Renal pelvis (tissue), 12 donors: Measurements from ENCODE around the gene GOLGA7B. TPM values are rescaled to one million over a fixed set of nuclear protein-coding genes. Genes with fewer than 3 reads are reported as not detected.

ENCODE experiments used
- DNase-seq: peaks from one replicate; pipeline ENCODE4 v3.0.0-alpha.2; 2013
- long read RNA-seq, 16 experiments: transcript quantifications; one replicate each; lab custom pipeline, GENCODE V29; 2026
- polyA plus RNA-seq, 3 donors: library from polyadenylated mRNA; unstranded; fragments of 120-200 nt; gene quantifications; one replicate each; pipeline ENCODE4 v1.2.1, GENCODE V29; 2013; ENCODE audit not compliant: insufficient read length in 3 of 3

GOLGA7B gene
- 1 to 10 TPM in 1 of 3 donors, under 1 TPM in 2; 0.45 to 1.0 (median 0.48) TPM for polyA plus RNA-seq
- long read RNA-seq, donor 1 = 0 reads
- long read RNA-seq, donor 2, partial matches to known transcripts = 0 of 17 reads
- long read RNA-seq, donor 2, other reads (novel, unspliced or antisense) = 17 of 17 reads
- long read RNA-seq, donor 3, partial matches to known transcripts = 0 of 5 reads
- long read RNA-seq, donor 3, other reads (novel, unspliced or antisense) = 5 of 5 reads
- long read RNA-seq, donor 4, partial matches to known transcripts = 0 of 9 reads
- long read RNA-seq, donor 4, other reads (novel, unspliced or antisense) = 9 of 9 reads
- long read RNA-seq, donor 5, partial matches to known transcripts = 0 of 7 reads
- long read RNA-seq, donor 5, other reads (novel, unspliced or antisense) = 7 of 7 reads
- long read RNA-seq, donor 6, partial matches to known transcripts = 0 of 10 reads
- long read RNA-seq, donor 6, other reads (novel, unspliced or antisense) = 10 of 10 reads
- long read RNA-seq, donor 7, partial matches to known transcripts = 9 of 9 reads
- long read RNA-seq, donor 7, other reads (novel, unspliced or antisense) = 0 of 9 reads
- long read RNA-seq, donor 8 = 0 reads
- long read RNA-seq, donor 9, partial matches to known transcripts = 0 of 9 reads
- long read RNA-seq, donor 9, other reads (novel, unspliced or antisense) = 9 of 9 reads
- long read RNA-seq, donor 10 = 0 reads
- long read RNA-seq, donor 11 = 0 reads
- long read RNA-seq, donor 12, partial matches to known transcripts = 0 of 27 reads
- long read RNA-seq, donor 12, other reads (novel, unspliced or antisense) = 27 of 27 reads
- long read RNA-seq, donor 13 = 0 reads
- long read RNA-seq, donor 14 = 0 reads
- long read RNA-seq, donor 15, partial matches to known transcripts = 9 of 24 reads
- long read RNA-seq, donor 15, other reads (novel, unspliced or antisense) = 15 of 24 reads
- long read RNA-seq, donor 16, partial matches to known transcripts = 0 of 6 reads
- long read RNA-seq, donor 16, other reads (novel, unspliced or antisense) = 6 of 6 reads

DNA sequence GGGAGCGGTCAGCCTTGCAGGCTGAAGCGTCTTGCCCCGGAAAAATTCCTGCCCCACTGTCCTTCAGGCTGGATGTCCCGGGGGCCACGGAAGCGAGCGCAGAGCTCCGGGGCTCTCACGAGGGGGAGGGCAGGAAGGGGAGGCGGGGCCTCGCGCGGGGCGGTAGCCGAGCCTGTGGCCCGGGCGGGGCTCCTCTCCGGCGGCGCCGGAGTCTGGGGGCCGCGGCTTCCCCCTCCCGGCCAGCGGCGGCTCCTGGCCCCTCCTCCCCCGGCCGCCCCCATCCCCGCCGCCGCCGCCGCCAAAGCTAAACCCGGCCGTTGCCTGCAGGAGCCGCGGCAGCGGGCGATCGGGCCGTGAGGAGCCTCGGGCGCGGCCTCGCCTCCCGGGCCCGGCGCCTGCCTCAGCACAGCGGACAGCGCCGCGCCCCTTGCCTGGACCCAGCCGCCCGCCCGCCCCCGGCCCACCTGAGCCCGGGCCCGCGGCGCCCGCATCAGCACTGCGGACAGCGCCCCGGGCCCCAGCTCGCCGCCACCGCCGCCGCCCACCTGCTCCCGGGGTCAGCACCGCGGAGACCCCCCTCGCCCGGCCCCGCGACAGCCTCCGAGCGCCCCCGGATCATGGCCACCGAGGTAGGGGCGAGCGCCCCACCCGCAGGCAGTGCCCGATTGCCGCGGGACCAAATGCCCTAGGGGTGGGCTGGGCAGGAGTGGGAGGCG, at the start of gene GOLGA7B:
TSS of gene GOLGA7B (plus strand) at position 157 of the 716 bp plus-strand sequence. CDS start at position 618, 461 bp downstream.
- DNase-seq = peak; percentile 72

DNA sequence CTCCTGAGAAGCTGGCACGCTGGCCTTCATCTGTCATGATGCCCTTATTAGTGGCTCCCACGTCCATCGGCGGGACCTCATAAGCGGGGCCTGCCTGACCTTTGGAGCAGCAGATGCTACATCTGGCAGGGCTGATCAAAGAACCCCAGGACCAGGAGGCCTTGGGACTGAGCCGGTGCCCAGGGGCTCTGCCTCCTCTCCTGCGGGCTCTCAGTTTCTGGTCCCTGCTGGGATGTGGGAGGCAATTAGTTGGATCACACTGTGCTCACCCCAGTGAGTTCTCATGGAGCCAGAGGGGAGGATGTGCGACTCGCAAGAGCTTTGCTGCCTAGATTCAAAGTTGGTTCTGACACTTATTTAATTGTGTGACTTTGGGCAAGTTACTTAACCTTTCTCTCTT, 49.2 kb upstream of the GOLGA7B start:
- DNase-seq = no peak

DNA sequence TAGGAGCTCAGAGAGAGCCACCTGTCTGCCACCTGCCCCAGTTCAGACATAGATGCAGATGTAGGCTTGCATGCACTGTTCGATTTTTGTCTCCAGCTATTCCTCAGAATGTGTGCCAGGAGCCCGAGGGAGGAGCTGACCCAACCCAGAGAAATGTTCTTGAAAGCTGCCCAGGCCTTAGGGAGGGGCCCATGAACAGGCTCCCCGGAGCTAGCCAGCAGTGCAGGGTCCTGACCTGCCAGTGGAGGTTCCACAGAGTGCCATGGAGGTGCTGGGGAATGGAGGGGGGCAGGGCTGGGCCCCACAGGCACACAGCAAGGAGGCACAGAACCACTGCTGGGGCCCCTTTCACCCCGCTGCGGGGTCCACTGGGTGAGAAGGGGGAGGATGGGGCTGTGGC, 48.2 kb upstream of the GOLGA7B start:
- no peak for DNase-seq

DNA sequence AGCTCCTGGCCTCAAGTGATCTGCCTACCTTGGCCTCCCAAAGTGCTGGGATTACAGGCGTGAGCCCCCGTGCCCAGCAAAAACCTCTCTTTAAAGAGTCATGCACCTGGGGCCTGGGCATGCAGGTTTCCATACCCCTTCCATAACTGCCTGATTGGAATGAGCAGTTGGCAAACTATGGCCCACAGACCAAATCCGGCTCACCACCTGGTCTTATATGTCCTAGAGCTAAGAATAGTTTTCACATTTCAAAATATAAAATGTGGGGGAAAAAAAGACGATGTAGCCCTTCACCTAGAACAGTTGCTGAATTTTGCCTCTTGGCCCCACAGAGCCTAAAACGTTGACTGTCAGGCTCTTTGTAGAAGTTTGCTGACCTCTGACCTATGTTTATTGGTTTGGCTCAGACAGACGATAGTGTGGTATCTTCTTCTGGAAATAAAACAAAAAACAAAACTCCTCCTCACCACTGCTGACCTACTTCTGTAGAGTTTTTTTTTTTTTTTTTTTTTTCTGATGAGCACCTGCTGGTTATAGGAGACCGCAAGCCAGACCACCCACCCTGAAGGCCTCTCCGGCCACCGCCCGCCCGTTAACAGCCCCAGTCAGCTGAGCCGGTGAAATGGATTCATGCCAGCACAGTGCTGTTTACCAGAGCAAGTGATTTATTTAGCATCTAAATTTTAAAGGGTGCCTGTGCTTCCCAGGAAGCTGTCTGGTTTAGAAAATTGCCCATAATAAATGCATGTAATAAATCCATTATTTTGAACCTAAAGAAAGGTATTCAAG, 44.4 kb upstream of the GOLGA7B start:
- no peak for DNase-seq

DNA sequence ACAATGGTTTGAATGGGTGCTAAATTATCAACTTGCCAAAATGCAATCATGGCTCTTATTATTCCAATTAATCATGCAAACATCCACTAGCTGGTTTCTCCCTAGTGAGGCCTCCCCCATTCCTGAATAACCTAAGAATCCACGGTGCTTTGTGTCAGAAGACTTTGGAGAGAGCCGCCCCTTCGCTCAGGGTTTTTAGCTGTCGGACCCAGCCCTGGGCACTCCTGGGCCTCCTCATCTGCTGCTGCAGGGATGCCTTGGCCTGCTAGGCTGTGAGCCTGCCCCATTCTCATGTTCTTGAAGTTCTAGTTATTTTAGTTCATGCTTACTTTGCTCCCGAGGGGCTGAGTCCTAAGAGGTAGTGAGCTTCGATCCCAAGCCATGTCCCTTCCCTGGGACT, 43.7 kb upstream of the GOLGA7B start:
- no peak for DNase-seq

DNA sequence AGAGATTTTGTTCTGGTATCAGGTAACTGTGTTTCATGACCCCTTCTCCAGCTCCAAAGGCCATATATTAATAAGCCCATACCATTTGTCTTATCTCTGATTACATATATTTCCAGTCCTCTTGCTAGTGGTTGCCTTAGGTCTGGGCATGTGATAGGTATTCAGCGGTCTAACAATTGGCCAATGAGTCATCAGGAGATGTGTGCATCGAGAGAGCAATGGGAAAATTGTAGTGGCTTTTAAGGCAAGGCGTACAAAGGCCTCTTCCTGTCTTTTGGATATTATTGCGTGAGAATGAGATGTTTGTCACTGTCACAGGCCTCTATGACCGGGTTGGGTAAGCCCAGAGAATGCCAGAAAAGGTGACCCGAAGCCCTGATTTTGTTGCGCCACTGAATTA, 39.2 kb upstream of the GOLGA7B start:
- DNase-seq = no peak

DNA sequence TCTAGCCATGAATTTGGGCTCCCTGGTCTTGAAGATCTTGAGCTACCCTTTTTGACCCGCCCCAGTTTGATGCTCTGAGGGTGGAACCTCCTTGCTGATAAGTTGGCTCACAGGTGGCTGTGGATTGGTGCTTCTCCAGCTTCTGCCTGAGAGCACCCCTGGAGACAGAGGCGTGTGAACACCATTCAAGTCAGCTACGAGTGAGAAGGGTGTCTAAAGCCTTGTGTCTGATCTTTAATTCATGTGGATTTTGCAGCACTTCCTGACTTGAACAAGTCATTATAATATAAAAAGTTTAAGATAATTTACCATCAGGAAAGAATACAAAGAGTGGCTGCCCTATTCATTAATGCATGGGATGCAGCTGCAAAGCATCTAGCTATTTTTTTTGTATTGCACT, 37.7 kb upstream of the GOLGA7B start:
- no peak for DNase-seq

DNA sequence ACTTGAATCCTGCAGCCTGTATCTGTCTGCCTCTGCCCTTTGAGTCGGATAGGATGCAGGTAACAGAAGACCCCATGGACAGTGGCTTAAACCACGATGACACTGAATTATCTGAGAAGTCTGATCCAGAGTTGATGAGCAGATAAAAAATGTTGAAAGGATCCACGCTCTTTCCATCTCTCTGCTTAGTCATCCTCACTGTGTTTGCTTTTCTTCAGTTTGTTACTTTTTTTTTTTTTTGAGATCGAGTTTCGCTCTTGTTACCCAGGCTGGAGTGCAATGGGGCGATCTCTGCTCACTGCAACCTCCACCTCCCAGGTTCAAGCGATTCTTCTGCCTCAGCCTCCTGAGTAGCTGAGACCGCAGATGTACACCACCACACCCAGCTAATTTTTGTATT, 36.9 kb upstream of the GOLGA7B start:
- no peak for DNase-seq

DNA sequence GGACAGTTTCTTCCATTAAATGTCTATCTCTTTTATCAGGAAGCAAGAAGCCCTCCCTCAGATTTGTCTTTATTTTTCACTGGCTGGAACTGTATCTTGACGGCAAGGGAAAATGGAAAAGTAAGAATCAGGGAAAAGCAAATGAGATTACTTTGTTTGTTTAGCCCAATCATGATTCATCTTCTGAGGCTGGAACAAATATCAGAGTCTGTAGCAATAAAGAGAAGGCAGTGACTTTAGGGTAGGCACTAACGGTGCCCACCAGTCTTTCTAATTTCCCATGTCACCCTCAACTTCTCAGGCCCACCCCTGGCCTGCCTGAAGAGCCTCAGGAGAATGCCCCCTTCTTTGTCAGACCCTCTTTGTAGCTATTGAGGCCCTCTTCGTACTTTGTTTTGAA, 36.3 kb upstream of the GOLGA7B start:
- DNase-seq = no peak

DNA sequence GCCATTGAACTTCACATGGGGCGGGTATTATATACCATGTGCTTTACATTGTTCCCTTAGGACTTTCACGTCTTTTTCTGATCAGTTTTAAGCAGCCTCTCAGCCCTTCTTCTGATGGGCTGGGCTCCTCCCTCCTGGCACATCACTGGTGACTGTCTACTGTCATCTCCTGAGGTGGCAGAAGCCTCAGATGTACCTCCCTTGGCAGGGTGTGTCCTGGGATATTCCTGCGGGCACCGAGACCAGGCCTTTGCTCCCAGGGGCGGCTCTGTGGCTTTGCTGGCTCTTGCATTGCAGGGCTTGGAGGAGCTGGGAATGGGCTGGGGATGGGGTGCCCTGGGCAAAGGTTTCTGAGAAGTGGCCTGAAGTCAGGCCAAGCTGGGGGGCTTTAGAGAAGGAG, 34.6 kb upstream of the GOLGA7B start:
- no peak for DNase-seq

DNA sequence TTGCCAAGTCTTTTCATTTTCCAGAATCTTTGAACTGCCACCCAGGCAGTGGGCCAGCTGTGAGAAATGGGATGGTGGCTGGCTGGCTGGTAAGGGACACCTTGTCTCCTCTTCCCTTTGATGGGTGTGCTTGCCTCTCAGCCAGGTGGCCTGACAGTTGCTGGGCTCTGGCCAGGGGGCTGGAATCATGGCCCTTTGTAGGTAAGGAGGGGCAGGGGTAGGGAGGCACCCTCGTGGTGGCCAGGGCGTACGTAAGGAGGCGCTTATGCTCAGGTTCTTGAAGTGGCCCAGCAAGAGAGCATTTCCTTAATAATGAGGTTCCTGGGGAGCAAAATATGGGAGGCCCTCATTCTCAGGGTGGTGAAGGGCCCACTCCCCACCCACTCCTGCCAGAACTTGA, 33.0 kb upstream of the GOLGA7B start:
- DNase-seq = no peak

DNA sequence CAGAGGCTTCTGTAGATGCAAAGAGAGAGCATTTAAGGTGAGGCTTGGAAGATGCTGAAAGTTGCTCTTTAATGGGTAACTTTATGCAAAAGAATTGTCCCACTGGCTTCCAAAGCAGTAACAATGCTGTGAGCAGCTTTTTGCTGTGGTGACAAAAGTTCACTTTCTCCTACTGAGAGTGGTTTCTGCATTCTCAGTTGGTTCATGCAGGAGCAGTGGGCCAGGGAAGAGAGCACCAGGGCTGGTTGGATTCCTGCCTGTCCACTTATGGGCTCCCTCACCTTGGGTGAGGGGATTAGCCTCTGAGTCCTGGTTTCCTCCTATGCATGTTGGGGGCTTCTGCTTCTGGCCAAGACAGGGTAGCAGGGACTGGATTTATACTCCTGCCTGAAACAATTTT, 31.1 kb upstream of the GOLGA7B start:
- no peak for DNase-seq

DNA sequence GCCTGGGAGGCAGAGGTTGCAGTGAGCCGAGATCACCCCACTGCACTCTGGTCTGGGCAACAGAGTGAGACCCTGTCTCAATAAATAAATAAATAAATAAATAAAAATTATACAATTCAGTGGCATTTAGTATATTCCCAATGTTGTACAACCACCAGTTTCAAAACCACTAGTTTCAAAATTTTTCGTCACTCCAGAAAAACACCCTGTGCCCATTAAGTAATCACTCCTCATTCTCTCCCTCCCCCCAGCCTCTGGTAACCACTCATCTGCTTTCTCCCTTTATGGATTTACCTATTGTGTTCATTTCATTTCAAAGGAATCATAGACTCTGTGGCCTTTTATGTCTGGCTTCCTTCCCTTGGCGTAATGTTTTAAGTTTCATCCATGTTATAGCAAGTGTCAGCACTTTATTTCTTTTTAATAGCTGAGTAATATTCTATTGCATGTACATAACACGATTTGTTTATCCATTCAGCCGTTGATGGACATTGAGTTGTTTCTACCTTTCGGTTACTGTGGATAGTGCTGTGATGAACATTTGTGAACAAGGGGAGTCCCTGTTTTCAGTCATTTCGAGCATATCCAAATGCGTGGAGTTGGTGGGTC, 29.4 kb upstream of the GOLGA7B start:
- no peak for DNase-seq

DNA sequence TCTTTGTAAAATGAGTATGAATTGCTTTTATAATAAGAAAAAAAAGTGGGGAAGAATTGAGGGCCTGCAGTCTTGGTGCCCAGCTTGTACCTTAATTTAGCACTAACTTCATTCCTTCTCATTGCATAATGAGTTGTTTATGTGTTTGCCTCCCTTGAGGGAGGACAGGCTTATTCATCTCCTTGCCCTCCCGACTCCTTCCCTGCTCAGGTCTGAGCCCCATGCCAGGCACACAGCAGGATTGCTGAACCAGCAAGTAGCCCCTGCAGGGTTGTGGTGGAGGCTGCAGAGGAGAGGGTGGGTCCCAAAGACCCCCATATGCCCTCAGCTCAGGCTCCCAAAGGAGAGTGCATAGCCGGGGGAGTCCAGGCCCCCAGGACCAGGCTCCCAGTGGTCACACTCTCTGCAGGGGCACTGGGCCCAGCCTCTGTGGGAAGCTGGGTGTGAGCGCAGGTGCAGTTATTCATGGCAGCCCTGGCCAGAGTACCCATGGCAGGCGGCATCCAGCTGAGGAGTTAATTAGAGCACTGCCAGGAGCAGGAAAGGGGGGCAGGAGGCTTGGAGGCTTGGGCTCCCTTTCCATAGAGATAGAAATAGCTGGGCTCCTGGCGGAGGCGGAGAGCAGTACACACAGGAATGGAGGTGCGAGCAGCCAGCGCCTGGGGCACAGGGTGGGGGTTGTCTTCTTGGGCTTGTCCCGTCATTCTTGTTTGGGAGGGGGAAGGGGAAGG, 28.2 kb upstream of the GOLGA7B start:
- no peak for DNase-seq

DNA sequence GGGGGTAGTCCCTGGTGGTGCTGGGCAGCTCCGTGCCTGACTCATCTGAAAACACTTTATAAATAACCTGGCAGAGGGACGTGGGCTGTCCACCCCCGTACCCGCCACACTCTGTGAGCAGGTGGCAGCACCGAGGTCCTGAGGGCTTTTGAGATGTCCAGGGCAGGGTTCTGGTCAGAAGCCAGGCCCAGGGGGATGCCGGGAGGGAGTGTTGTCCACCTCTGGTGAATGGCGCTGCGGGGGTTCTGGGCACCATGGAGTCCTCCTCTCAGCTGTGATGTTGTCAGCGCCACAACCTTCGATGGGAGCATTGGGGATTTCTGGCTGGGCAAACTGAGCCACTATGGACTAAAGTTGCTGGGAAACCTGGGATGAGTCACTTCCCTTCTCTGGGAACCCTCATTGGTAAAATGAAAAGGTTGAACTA, 27.4 kb upstream of the GOLGA7B start:
- DNase-seq = no peak

DNA sequence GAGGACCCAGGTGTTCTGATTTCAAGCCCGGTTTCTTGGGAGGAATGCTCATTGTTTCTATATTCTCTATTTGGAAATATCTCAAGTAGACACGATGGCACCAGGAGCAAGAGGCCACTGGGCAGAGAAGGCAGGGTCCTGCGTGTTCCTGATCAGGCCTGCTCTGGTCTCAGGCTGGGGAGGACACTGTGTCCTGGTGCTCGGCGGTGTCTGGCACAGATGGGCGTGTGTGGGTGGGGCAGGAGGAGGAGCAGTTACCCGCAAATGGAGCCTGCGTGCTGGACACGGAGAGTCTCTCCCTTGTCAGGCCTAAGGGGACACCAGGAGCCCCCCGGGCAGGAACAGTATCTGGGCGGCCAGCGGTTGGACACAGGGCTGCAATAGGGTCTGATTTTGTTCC, 25.9 kb upstream of the GOLGA7B start:
- no peak for DNase-seq

DNA sequence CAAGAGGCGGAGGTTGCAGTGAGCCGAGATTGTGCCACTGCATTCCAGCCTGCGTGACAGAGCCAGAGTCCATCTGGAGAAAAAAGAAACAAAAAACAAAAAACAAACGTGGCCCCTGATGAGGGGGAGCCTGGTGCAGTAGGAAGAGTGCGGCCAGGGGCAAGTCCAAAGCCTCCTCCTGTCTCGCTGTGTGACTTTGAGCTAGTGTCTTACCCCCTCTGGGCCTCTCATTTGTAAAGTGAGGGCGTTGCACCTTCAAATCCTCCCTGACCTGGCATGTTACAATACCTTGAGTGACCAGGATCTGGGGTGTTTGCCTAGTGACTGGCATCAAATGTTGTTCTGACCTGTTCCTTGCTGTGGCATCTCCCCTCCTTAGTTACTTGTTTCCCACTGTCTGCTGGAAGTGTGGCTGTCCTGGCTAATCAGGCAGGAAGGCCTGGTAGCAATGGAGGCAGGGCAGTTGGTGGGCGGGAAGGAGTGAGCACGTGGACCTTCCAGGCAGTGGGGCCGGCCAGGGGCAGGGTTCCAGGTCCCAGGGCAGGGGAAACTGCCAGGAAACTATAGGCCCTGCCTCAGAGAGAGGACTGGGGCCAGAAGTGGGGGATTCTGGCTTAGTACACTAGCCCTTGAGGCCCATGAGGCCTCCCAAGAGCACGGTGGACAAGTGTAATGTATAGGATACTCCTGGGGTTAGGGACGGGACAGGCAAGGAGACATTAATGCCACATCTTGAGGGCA, 24.5 kb upstream of the GOLGA7B start:
- no peak for DNase-seq

DNA sequence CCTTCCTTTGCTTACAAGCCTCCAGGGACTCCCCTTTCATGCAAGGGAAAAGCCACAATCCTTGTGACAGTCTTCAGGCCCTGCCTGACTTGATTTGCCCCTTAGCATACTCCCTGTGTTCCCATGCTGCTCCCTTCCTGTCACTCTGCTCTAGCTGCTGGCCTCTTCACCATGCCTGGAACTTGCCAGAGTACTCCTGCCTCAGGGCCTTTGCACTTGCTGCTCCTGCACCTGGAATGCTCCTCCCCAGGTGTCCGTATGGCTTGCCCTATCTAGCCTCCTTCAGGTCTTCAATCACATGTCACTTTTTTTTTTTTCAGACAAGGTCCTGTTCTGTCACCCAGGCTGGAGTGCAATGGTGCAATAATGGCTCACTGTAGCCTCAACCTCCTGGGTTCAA, 22.8 kb upstream of the GOLGA7B start:
- DNase-seq = no peak

DNA sequence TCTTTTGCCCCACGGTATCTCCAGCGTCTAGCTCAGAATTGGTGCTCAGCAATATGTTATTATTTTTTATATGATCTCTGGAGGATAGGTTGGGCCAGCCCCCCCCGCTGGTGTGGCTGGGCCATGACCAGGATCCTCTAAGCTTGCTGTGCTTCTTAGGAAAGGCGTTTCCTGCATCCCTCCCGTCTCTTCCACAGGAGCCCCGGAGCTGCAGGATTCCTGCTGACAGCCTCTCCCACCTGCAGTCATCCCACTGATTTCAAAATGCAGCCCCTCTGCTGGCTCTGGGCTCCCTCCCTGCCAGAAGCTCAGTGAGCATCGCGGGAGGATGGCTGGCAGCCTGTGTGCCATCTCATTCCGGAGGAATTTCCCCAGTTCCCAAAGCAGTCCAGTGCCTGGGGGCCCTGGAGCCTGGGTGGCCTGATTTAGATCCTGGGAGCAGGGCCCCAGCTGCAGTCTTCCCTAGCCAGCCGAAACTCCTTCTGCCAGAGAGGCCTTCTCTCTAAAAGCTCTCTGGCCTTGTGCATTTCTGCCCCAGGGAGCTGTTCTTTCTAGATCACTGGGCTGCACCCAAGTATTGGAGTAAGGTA, 21.8 kb upstream of the GOLGA7B start:
- DNase-seq = no peak
